Measurements from ENCODE around the gene NR4A1. TPM values are rescaled to one million over a fixed set of nuclear protein-coding genes. Genes with fewer than 3 reads are reported as not detected.

Gene NR4A1
- polyA plus RNA-seq, 1 donor (not counting 4 experiments of a cell fraction or from before 2014, with no cell fraction given): 3.9 TPM

DNA sequence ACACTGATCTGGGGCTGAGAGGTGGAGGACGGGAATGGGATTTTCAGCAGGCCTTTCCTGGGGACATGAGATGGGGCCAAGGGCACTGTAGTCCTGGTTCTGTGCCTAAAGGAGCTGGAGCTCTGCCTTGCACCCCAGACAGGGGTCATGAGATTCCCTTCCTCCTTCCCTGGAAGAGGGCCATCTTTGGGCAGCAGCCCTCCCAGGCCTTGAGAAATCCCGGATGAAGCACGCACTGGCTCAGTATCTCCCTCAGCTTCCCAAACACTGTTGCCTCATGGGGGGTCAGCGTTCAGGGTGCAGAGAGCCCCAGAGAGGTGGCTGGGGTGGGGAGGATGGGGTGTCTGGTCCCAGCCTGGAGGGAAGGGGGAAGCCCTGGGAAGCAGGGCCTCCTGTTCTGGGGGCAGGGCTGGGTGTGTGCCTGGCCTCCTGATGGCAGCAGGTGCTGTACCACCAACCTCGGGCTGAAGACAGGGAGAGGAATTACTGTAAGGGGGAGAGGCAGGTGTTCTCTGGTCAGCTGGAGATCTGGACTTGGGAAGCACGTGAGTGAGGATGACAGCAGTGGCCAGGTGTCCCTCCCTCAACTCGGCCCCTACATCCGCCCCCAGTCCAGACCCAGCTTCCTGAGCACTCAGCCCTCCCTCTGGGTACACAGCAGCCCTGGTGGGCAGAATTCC is 8.4 kb upstream of the NR4A1 start:
- H3K27ac ChIP-seq (ENCODE audit: control insufficient read depth, insufficient read depth, low read length): no peak overlapping the region
- no peaks in the 10 kb centered on the region for H3K79me2 ChIP-seq (ENCODE audit: control insufficient read depth, insufficient read depth, low read length)
- dilution Hi-C loops (cut with MboI; ENCODE audit: extremely low pct_ligation_motif_present, low sequenced_read_pairs): no loop called here
- FAIRE-seq (no peak), DNase-seq (ENCODE audit: low read depth, low spot score) (no peak)
- H3K27me3 ChIP-seq (ENCODE audit: control insufficient read depth, extremely low read depth, insufficient read depth, low read length): no peaks in the 10 kb centered on the region
- no peaks in the 10 kb centered on the region for H3K9me3 ChIP-seq (ENCODE audit: control insufficient read depth, low read depth, low read length)
- H3K9me1 ChIP-seq (ENCODE audit: control insufficient read depth, extremely low read depth, insufficient read depth, low read length): no peaks in the 10 kb centered on the region
- no peak overlapping the region for H3K4me3 ChIP-seq (ENCODE audit: control insufficient read depth in 2 of 3, extremely low read depth in 1 of 3, insufficient read depth in 2 of 3, low read depth in 1 of 3, low read length in 3 of 3)
- no peak overlapping the region for H3K9ac ChIP-seq (ENCODE audit: control insufficient read depth, extremely low read depth, insufficient read depth, low read length)
- no peak overlapping the region for H2AFZ ChIP-seq (ENCODE audit: control insufficient read depth, low read length)
- H3K36me3 ChIP-seq (ENCODE audit: control insufficient read depth in 2 of 2, extremely low read depth in 1 of 2, insufficient read depth in 2 of 2, low read length in 2 of 2): no peaks in the 10 kb centered on the region
- H4K20me1 ChIP-seq (ENCODE audit: control insufficient read depth, extremely low read depth, insufficient read depth, low read length): no peaks in the 10 kb centered on the region
- TF ChIP-seq CTCF (optimal IDR thresholded peaks at IDR 0.05 in 1 of 3, IDR thresholded peaks at IDR 0.05 in 1 of 3, conservative IDR thresholded peaks at IDR 0.05 in 1 of 3; ENCODE audit: extremely low read depth in 1 of 3, insufficient read depth in 2 of 3, low read length in 3 of 3): no peak
- TF ChIP-seq EZH2 (IDR thresholded peaks at IDR 0.05; ENCODE audit: low read length): no peak
- H3K4me1 ChIP-seq (ENCODE audit: control insufficient read depth, extremely low read depth, insufficient read depth, low read length): no peaks in the 10 kb centered on the region
- H3K4me2 ChIP-seq (ENCODE audit: control insufficient read depth, extremely low read depth, insufficient read depth, low read depth, low read length): no peak overlapping the region

DNA sequence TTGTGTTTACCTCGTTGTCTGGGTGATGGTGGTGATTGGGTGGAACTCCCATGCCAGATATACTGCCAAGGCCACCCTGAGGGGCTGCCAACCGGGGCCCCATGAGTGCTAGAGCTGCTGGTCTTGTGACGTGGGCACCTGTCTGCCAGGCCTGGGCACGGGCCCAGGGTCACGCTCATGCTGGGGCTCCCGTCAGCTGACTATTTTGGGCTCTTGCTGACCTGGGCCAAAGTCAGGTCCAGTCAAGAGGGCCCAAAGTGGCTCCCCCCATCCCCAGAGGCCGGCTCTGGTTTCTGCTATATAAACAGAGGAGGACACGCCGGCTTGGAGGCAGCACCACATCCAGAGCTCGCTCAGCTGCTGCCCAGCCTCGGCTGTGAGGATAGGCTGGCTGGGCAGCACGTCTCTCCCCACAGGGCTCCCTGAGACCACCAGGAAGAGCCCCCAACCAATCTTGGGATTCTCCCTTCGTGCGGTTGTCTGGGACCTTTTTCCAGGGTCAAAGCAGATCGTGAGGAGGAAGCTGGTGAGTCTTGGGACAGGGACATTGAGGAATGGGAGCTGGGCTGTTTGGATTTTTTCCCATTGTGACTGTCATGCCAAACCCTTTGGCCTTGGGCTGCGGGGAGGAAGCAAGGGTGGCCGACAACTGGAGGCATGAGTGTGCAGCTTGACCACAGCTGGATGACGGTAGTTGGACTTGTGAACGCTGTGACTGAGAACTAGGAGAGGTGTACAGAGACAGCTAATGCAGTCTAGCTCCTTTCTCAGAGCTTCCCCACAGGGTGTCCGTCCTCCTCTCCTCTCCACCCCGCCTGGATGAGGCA is 7.6 kb upstream of the NR4A1 start:
- Histone ChIP-seq H2AFZ (ENCODE audit: control insufficient read depth, low read length) (no peak overlapping the region), H3K9me3 (ENCODE audit: control insufficient read depth, low read depth, low read length) (no peaks in the 10 kb centered on the region), H3K4me3 (ENCODE audit: control insufficient read depth in 2 of 3, extremely low read depth in 1 of 3, insufficient read depth in 2 of 3, low read depth in 1 of 3, low read length in 3 of 3) (no peak overlapping the region), H3K9me1 (ENCODE audit: control insufficient read depth, extremely low read depth, insufficient read depth, low read length) (no peaks in the 10 kb centered on the region), H3K36me3 (ENCODE audit: control insufficient read depth in 2 of 2, extremely low read depth in 1 of 2, insufficient read depth in 2 of 2, low read length in 2 of 2) (no peaks in the 10 kb centered on the region), H3K4me1 (ENCODE audit: control insufficient read depth, extremely low read depth, insufficient read depth, low read length) (no peaks in the 10 kb centered on the region), H3K79me2 (ENCODE audit: control insufficient read depth, insufficient read depth, low read length) (no peaks in the 10 kb centered on the region), H3K4me2 (ENCODE audit: control insufficient read depth, extremely low read depth, insufficient read depth, low read depth, low read length) (no peak overlapping the region), H3K27me3 (ENCODE audit: control insufficient read depth, extremely low read depth, insufficient read depth, low read length) (no peaks in the 10 kb centered on the region), H4K20me1 (ENCODE audit: control insufficient read depth, extremely low read depth, insufficient read depth, low read length) (no peaks in the 10 kb centered on the region), H3K27ac (ENCODE audit: control insufficient read depth, insufficient read depth, low read length) (no peak overlapping the region), H3K9ac (ENCODE audit: control insufficient read depth, extremely low read depth, insufficient read depth, low read length) (no peak overlapping the region)
- dilution Hi-C loops (cut with MboI; ENCODE audit: extremely low pct_ligation_motif_present, low sequenced_read_pairs): no loop called here
- no peak for DNase-seq (ENCODE audit: low read depth, low spot score)
- no peak for FAIRE-seq
- TF ChIP-seq EZH2 (IDR thresholded peaks at IDR 0.05; ENCODE audit: low read length) (no peak), CTCF (optimal IDR thresholded peaks at IDR 0.05 in 1 of 3, IDR thresholded peaks at IDR 0.05 in 1 of 3, conservative IDR thresholded peaks at IDR 0.05 in 1 of 3; ENCODE audit: extremely low read depth in 1 of 3, insufficient read depth in 2 of 3, low read length in 3 of 3) (no peak)

All from keratinocyte (primary cell).